HuH-7 (cell line): ENCODE measurements around the gene HSFX3.
"Not testable (repeated sequence)": the region's sequence is repeated elsewhere in the genome, so short reads cannot be mapped to it uniquely, and the experiment has no call there.

ENCODE experiments used
- DNase-seq: peaks from one replicate; pipeline ENCODE4 v3.0.0; 2011; ENCODE audit warnings: low spot score

Gene HSFX3

GRCh38 chrX:149517308-149517707 is 32.4 kb downstream of the HSFX3 start:
- no peak for DNase-seq

GRCh38 chrX:149516604-149517003 is 33.1 kb downstream of the HSFX3 start:
- no peak for DNase-seq

GRCh38 chrX:149515954-149516602 is 33.6 kb downstream of the HSFX3 start:
- DNase-seq, result no peak

GRCh38 chrX:149513825-149514428 is 35.8 kb downstream of the HSFX3 start:
- DNase-seq, result no peak

GRCh38 chrX:149512225-149512885 is 37.4 kb downstream of the HSFX3 start:
- peak; percentile 61 for DNase-seq

- DNase-seq, result no peak
These were observed 38.6 kb downstream of the HSFX3 start for GRCh38 chrX:149511081-149511480.

- DNase-seq, result no peak
These were observed 39.3 kb downstream of the HSFX3 start for GRCh38 chrX:149510386-149510785.

- no peak for DNase-seq
These were observed 41.3 kb downstream of the HSFX3 start for GRCh38 chrX:149508467-149508866.

- no peak for DNase-seq
These were observed 43.4 kb downstream of the HSFX3 start for GRCh38 chrX:149506349-149506748.

- no peak for DNase-seq
These were observed 44.1 kb downstream of the HSFX3 start for GRCh38 chrX:149505671-149506070.

GRCh38 chrX:149504915-149505651 is 44.6 kb downstream of the HSFX3 start, which contains the start of gene IDS:
Gene IDS (minus strand): TSS chrX:149505306. CDS start chrX:149505137, 169 bp downstream.
- peak; percentile 76 for DNase-seq

- DNase-seq, result peak; percentile 42
These were observed 45.4 kb downstream of the HSFX3 start for GRCh38 chrX:149504226-149504914.

GRCh38 chrX:149503446-149503845 is 46.3 kb downstream of the HSFX3 start:
- not testable (repeated sequence) for DNase-seq

GRCh38 chrX:149502923-149503322 is 46.8 kb downstream of the HSFX3 start:
- DNase-seq, result not testable (repeated sequence)

- no peak for DNase-seq
These were observed 50.0 kb downstream of the HSFX3 start for GRCh38 chrX:149499766-149500165.

- DNase-seq, result no peak
These were observed 51.0 kb downstream of the HSFX3 start for GRCh38 chrX:149498767-149499166.
